Activated CD4-positive, CD25-positive, alpha-beta regulatory T cell (primary cell): ENCODE results near the gene ZNF428.
"Not testable (repeated sequence)": the region's sequence is repeated elsewhere in the genome, so short reads cannot be mapped to it uniquely, and the experiment has no call there.

Source experiments
- DNase-seq, 4 experiments: peaks; one replicate each; lab custom pipeline; 2025; lab: John Stamatoyannopoulos, UW

Gene ZNF428

GRCh38 chr19:43592800-43593350 lies 26.6 kb downstream of the ZNF428 start:
- DNase-seq: no peak

- DNase-seq: no peak
Measured at GRCh38 chr19:43591904-43592772, 27.3 kb downstream of the ZNF428 start.

- DNase-seq: no peak
Measured at GRCh38 chr19:43589678-43590077, 29.8 kb downstream of the ZNF428 start.

GRCh38 chr19:43589277-43589676 lies 30.2 kb downstream of the ZNF428 start:
- DNase-seq: no peak

GRCh38 chr19:43587029-43587428 lies 32.4 kb downstream of the ZNF428 start:
- not testable (repeated sequence) for DNase-seq

- no peak for DNase-seq
Measured at GRCh38 chr19:43586346-43586745, 33.1 kb downstream of the ZNF428 start.

- no peak for DNase-seq
Measured at GRCh38 chr19:43584484-43584883, 34.9 kb downstream of the ZNF428 start.

GRCh38 chr19:43582495-43582894 lies 36.9 kb downstream of the ZNF428 start:
- no peak for DNase-seq

- no peak for DNase-seq
Measured at GRCh38 chr19:43581467-43581866, 38.0 kb downstream of the ZNF428 start.

GRCh38 chr19:43578787-43579186 lies 40.6 kb downstream of the ZNF428 start:
- no peak for DNase-seq

- DNase-seq: no peak
Measured at GRCh38 chr19:43575955-43576878, 43.2 kb downstream of the ZNF428 start.

- DNase-seq: peak; percentile 89 to 93 (median 91)
Measured at GRCh38 chr19:43575156-43575950, 44.1 kb downstream of the ZNF428 start, which contains the start of the genes PINLYP and XRCC1. Gene PINLYP, plus strand, starts transcription at chr19:43575801. Its CDS starts 1,391 bp downstream, at chr19:43577192. Gene XRCC1, minus strand, starts transcription at chr19:43575527. Its CDS starts 69 bp downstream, at chr19:43575458.

- DNase-seq: no peak
Measured at GRCh38 chr19:43574424-43575155, 44.8 kb downstream of the ZNF428 start.

- DNase-seq: no peak
Measured at GRCh38 chr19:43572171-43572588, 47.2 kb downstream of the ZNF428 start.

GRCh38 chr19:43570174-43570791 lies 49.1 kb downstream of the ZNF428 start:
- DNase-seq: no peak

GRCh38 chr19:43569657-43570056 lies 49.8 kb downstream of the ZNF428 start:
- no peak for DNase-seq

GRCh38 chr19:43564800-43565199 lies 54.6 kb downstream of the ZNF428 start:
- no peak for DNase-seq

- DNase-seq: no peak
Measured at GRCh38 chr19:43563816-43564457, 55.5 kb downstream of the ZNF428 start.

GRCh38 chr19:43562698-43563241 lies 56.7 kb downstream of the ZNF428 start:
- peak; percentile 39 to 68 (median 59) for DNase-seq
